ENCODE results near the gene DOCK1. TPM values are rescaled to one million over a fixed set of nuclear protein-coding genes. Genes with fewer than 3 reads are reported as not detected.

DOCK1 gene
- total RNA-seq, 1 donor from 2014 or later: 57.8 TPM

- peaks cover 36% of the 10 kb centered on the region for H3K36me3 Mint-ChIP-seq (ENCODE audit: low read depth)
- no peak overlapping the region for H3K27ac Mint-ChIP-seq (ENCODE audit: unreplicated experiment)
- no peaks in the 10 kb centered on the region for H3K27me3 Mint-ChIP-seq (ENCODE audit: low read depth)
- no peak for DNase-seq (ENCODE audit: low spot score)
- peaks cover 20% of the 10 kb centered on the region for H3K9me3 Mint-ChIP-seq (ENCODE audit: low read depth)
- TF ChIP-seq, protein P1, sequence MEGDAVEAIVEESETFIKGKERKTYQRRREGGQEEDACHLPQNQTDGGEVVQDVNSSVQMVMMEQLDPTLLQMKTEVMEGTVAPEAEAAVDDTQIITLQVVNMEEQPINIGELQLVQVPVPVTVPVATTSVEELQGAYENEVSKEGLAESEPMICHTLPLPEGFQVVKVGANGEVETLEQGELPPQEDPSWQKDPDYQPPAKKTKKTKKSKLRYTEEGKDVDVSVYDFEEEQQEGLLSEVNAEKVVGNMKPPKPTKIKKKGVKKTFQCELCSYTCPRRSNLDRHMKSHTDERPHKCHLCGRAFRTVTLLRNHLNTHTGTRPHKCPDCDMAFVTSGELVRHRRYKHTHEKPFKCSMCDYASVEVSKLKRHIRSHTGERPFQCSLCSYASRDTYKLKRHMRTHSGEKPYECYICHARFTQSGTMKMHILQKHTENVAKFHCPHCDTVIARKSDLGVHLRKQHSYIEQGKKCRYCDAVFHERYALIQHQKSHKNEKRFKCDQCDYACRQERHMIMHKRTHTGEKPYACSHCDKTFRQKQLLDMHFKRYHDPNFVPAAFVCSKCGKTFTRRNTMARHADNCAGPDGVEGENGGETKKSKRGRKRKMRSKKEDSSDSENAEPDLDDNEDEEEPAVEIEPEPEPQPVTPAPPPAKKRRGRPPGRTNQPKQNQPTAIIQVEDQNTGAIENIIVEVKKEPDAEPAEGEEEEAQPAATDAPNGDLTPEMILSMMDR (IDR thresholded peaks at IDR 0.05): no peak
- no peak overlapping the region for H3K4me3 Mint-ChIP-seq (ENCODE audit: unreplicated experiment)
- H3K4me1 Mint-ChIP-seq (ENCODE audit: low read depth): peaks cover 5% of the 10 kb centered on the region
Observed at GRCh38 chr10:127055263-127055662, 150.0 kb downstream of the DOCK1 start.

DNA sequence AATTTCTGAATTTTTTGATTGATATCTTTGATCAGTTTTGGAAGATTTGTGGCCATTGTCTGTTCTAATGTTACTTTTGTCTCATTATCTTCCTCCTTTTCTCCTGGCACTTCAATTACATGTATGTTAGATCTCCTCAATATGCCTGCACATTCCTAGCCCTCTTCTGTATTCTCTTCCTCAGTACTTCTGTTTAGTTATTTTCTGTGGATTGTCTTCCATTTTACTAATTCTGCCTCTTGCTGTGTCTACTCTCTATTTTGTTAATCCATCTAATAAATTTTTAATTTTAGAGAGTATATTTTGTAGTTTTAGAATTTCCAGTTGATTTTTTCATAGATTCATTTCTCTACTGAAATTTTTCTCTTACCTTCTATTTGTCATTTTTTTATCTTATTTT is 154.1 kb downstream of the DOCK1 start:
- DNase-seq (ENCODE audit: low spot score): no peak
- Mint-ChIP-seq H3K9me3 (ENCODE audit: low read depth) (peaks cover 20% of the 10 kb centered on the region), H3K27me3 (ENCODE audit: low read depth) (no peaks in the 10 kb centered on the region), H3K36me3 (ENCODE audit: low read depth) (peaks cover 44% of the 10 kb centered on the region), H3K4me3 (ENCODE audit: unreplicated experiment) (no peak overlapping the region), H3K27ac (ENCODE audit: unreplicated experiment) (no peak overlapping the region), H3K4me1 (ENCODE audit: low read depth) (peaks cover 5% of the 10 kb centered on the region)
- TF ChIP-seq, protein P1 (IDR thresholded peaks at IDR 0.05): no peak

DNA sequence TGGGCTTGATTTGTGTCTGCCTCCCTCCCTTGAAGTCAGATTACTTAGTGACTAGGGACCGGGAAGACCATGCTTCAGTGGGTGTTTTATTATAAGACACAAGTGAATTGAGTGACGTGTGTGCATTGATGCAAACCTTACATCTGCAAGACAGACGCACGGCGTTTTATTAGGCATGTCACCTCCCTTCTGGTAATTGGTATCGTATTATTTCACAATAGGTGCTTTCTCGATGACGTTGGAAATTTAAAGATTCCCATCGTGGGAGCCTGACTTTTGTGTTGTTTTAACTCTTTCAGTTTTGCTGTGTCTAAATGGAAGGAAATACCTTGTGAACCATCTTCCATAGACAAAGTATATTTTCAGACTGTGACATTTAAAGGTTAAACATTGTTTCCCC is 158.5 kb downstream of the DOCK1 start:
- Mint-ChIP-seq H3K4me1 (ENCODE audit: low read depth) (no peaks in the 10 kb centered on the region), H3K36me3 (ENCODE audit: low read depth) (peaks cover 36% of the 10 kb centered on the region), H3K4me3 (ENCODE audit: unreplicated experiment) (no peak overlapping the region), H3K9me3 (ENCODE audit: low read depth) (peaks cover 8% of the 10 kb centered on the region), H3K27me3 (ENCODE audit: low read depth) (no peaks in the 10 kb centered on the region), H3K27ac (ENCODE audit: unreplicated experiment) (no peak overlapping the region)
- DNase-seq (ENCODE audit: low spot score): no peak
- TF ChIP-seq, protein P1 (IDR thresholded peaks at IDR 0.05): no peak

DNA sequence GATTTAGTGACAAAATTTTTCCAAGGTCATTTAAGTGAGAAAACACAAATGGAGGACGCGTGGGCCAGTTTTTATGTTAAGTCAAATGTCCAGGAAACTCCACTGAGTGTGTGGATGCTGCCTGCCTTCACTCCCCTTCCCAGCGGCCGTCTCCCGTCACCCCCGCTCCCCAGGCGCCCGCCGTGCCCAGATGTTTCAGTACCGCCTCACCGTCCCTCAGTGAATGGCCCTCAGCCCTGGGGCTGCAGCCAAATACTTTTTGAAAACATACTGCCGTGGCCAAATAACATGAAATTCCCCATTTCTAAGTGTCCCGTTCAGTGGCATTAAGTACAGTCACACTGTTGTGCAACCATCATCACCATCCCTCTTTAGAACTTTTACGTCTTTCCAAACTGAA is 159.2 kb downstream of the DOCK1 start:
- Mint-ChIP-seq H3K36me3 (ENCODE audit: low read depth) (peaks cover 39% of the 10 kb centered on the region), H3K4me3 (ENCODE audit: unreplicated experiment) (no peak overlapping the region), H3K4me1 (ENCODE audit: low read depth) (no peaks in the 10 kb centered on the region), H3K27me3 (ENCODE audit: low read depth) (no peaks in the 10 kb centered on the region), H3K9me3 (ENCODE audit: low read depth) (peaks cover under 1% of the 10 kb centered on the region), H3K27ac (ENCODE audit: unreplicated experiment) (no peak overlapping the region)
- TF ChIP-seq, protein P1 (IDR thresholded peaks at IDR 0.05): no peak
- no peak for DNase-seq (ENCODE audit: low spot score)

DNA sequence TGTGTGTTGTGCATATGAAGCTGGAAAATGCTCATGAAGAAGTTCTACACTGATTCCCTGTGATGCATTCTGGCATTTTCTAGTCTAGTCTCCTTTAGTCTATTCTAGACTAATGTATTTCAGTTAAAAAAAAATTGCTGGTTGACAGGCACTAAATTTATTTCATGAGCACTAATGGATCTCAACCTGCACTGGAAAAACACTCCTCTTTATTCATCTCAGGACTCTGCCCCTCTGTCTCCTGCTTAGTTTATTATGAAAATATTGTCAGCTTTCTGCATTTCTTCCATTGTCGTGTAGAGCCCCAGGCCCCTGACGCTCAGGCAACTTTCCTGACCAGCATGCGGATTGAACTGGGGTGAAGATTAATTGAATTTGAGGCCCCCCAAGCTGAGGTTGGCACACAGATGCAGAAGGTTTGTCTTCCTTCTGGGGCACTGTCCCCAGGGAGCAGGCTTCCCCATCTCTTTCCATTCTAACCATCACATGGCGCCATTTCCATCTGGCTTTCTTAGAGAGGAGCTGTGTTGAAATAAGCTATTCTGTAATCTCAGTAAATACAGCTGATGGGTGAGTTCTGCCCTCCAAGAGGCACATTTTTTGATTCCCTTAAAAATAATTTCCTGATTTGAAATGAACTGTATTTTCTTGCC is 162.4 kb downstream of the DOCK1 start:
- no peak for DNase-seq (ENCODE audit: low spot score)
- no peaks in the 10 kb centered on the region for H3K4me1 Mint-ChIP-seq (ENCODE audit: low read depth)
- H3K4me3 Mint-ChIP-seq (ENCODE audit: unreplicated experiment): no peak overlapping the region
- peaks cover 38% of the 10 kb centered on the region for H3K36me3 Mint-ChIP-seq (ENCODE audit: low read depth)
- no peaks in the 10 kb centered on the region for H3K9me3 Mint-ChIP-seq (ENCODE audit: low read depth)
- no peaks in the 10 kb centered on the region for H3K27me3 Mint-ChIP-seq (ENCODE audit: low read depth)
- TF ChIP-seq, protein P1 (IDR thresholded peaks at IDR 0.05): no peak
- H3K27ac Mint-ChIP-seq (ENCODE audit: unreplicated experiment): no peak overlapping the region
